ENCODE measurements around the gene PIK3R5.

GRCh38 chr17:8925808-8926207, 39.7 kb downstream of the PIK3R5 start:
- TF ChIP-seq CTCF (conservative IDR thresholded peaks at IDR 0.05; ENCODE audit: low read length) (no peak), EZH2phosphoT487 (IDR thresholded peaks at IDR 0.05; ENCODE audit: borderline replicate concordance, low read depth, low read length) (no peak)

Measured in OCI-LY7 (cell line).